ENCODE data around the gene SERPINE1. TPM values are rescaled to one million over a fixed set of nuclear protein-coding genes. Genes with fewer than 3 reads are reported as not detected.

Gene SERPINE1
- total RNA-seq, 1 donor from 2014 or later, result not detected

GRCh38 chr7:101134399-101134980, 7.6 kb downstream of the SERPINE1 start:
- H3K4me1 Mint-ChIP-seq, result peaks cover 20% of the 10 kb centered on the region
- ATAC-seq (ENCODE audit: low read depth), result no peak
- H3K27ac Mint-ChIP-seq, result no peak overlapping the region
- intact Hi-C loops (cut with micrococcal nuclease), result no loop called here
- ChIA-PET CTCF (interaction anchor here (1.5 kb wide), 1 partner anchor 58 kb away, joined by 3 read pairs; no protein-coding TSS in a partner anchor), POLR2A (no interaction called here)
- H3K27me3 Mint-ChIP-seq, result peaks cover 30% of the 10 kb centered on the region
- no peaks in the 10 kb centered on the region for H3K9me3 Mint-ChIP-seq
- DNase-seq, result no peak
- H3K4me3 Mint-ChIP-seq, result no peak overlapping the region
- TF ChIP-seq CTCF (IDR thresholded peaks at IDR 0.05), result no peak
- no peaks in the 10 kb centered on the region for H3K36me3 Mint-ChIP-seq (ENCODE audit: low read depth)

GRCh38 chr7:101137651-101138212, 10.8 kb downstream of the SERPINE1 start:
- ATAC-seq (ENCODE audit: low read depth), result no peak
- Mint-ChIP-seq H3K9me3 (no peaks in the 10 kb centered on the region), H3K36me3 (ENCODE audit: low read depth) (no peaks in the 10 kb centered on the region), H3K4me1 (peaks cover 26% of the 10 kb centered on the region), H3K27ac (peak overlapping the region; percentile 80), H3K27me3 (peaks cover 19% of the 10 kb centered on the region), H3K4me3 (peak overlapping the region; percentile 70)
- DNase-seq, result no peak
- ChIA-PET POLR2A (interaction anchor here (0.5 to 0.6 kb wide), 2 partner anchors 44 to 53 kb away, joined by 4 read pairs; partner anchors contain the start of gene TRIM56), CTCF (interaction anchor here (1.0 to 1.3 kb wide), 2 partner anchors 145 to 242 kb away, joined by 3 read pairs; partner anchors contain the start of gene ACHE)
- intact Hi-C loops (cut with micrococcal nuclease), result loop anchor here (1.0 to 2.0 kb wide), 6 partner anchors 17 to 243 kb away; partner anchors contain the start of genes AP1S1 and TRIM56
- TF ChIP-seq CTCF (IDR thresholded peaks at IDR 0.05), result no peak

- Mint-ChIP-seq H3K36me3 (ENCODE audit: low read depth) (no peaks in the 10 kb centered on the region), H3K9me3 (no peaks in the 10 kb centered on the region), H3K27ac (peak overlapping the region; percentile 80), H3K27me3 (peaks cover 21% of the 10 kb centered on the region), H3K4me1 (peaks cover 26% of the 10 kb centered on the region), H3K4me3 (peak overlapping the region; percentile 70)
- DNase-seq (peak; percentile 49), ATAC-seq (ENCODE audit: low read depth) (peak; percentile 93)
- TF ChIP-seq CTCF (IDR thresholded peaks at IDR 0.05), result peak; percentile 66
- intact Hi-C loops (cut with micrococcal nuclease), result loop anchor here (1.0 to 2.0 kb wide), 6 partner anchors 16 to 244 kb away; partner anchors contain the start of genes AP1S1 and TRIM56
- ChIA-PET POLR2A (interaction anchor here (0.5 to 0.6 kb wide), 5 partner anchors 16 to 202 kb away, joined by 3 to 4 read pairs (median 4); partner anchors contain the start of genes AP1S1 and TRIM56), CTCF (interaction anchor here (0.6 to 1.3 kb wide), 3 partner anchors 107 to 243 kb away, joined by 3 read pairs; partner anchors contain the start of gene ACHE)
Observed at GRCh38 chr7:101138213-101138870, 11.4 kb downstream of the SERPINE1 start.

GRCh38 chr7:101140339-101140699, 13.4 kb downstream of the SERPINE1 start:
- intact Hi-C loops (cut with micrococcal nuclease), result no loop called here
- no peak overlapping the region for H3K4me3 Mint-ChIP-seq
- H3K27ac Mint-ChIP-seq, result no peak overlapping the region
- H3K27me3 Mint-ChIP-seq, result peaks cover 17% of the 10 kb centered on the region
- ChIA-PET POLR2A (interaction anchor here (1.2 kb wide), 1 partner anchor 37 kb away, joined by 5 read pairs; no protein-coding TSS in a partner anchor), CTCF (interaction anchor here (1.7 to 6.7 kb wide), 2 partner anchors 52 to 142 kb away, joined by 5 to 111 read pairs; no protein-coding TSS in a partner anchor)
- no peak for DNase-seq
- no peak for TF ChIP-seq CTCF (IDR thresholded peaks at IDR 0.05)
- H3K4me1 Mint-ChIP-seq, result peaks cover 23% of the 10 kb centered on the region
- no peaks in the 10 kb centered on the region for H3K36me3 Mint-ChIP-seq (ENCODE audit: low read depth)
- H3K9me3 Mint-ChIP-seq, result no peaks in the 10 kb centered on the region
- ATAC-seq (ENCODE audit: low read depth), result no peak

All from activated B cell treated with CpG ODN at 0.5 μM for 24 hours (primary cell).